Psoas muscle (tissue), 8 donors: ENCODE data around the gene SUPT4H1. TPM values are rescaled to one million over a fixed set of nuclear protein-coding genes. Genes with fewer than 3 reads are reported as not detected.

Experiments used
- ATAC-seq, 4 donors: fragments of 200-7000 bp; cut with Tn5 transposase; one replicate each; pipeline ENCODE4 v1.9.1; 2020; ENCODE audit warnings: moderate library complexity in 3 of 4, mild to moderate bottlenecking in 2 of 4
- DNase-seq, 2 donors: peaks; one replicate each; pipeline ENCODE4 v3.0.0-alpha.2; 2020
- H3K27ac ChIP-seq: fragments of 200-600 bp; one replicate; pipeline ENCODE4 v1.8.0; 2022
- H3K27me3 ChIP-seq, 3 donors: fragments of 200-600 bp in 1 of 3; one replicate each; pipeline versions ENCODE4 v1.6.1 to v1.8.0; 2013 to 2022; ENCODE audit warnings: low read length in 2 of 3, mild to moderate bottlenecking in 2 of 3, moderate library complexity in 1 of 3; ENCODE audit not compliant: insufficient read depth in 3 of 3
- H3K36me3 ChIP-seq, 2 donors: fragments of 200-600 bp in 1 of 2; one replicate each; pipeline versions ENCODE4 v1.6.1 to v1.8.0; 2013 to 2022; ENCODE audit warnings: low read depth in 1 of 2, mild to moderate bottlenecking in 1 of 2, moderate library complexity in 1 of 2; ENCODE audit not compliant: insufficient read depth in 1 of 2
- H3K4me1 ChIP-seq: fragments of 200-600 bp; one replicate; pipeline ENCODE4 v1.8.0; 2022
- H3K4me3 ChIP-seq: fragments of 200-600 bp; one replicate; pipeline ENCODE4 v1.8.0; 2022; ENCODE audit warnings: mild to moderate bottlenecking
- H3K9me3 ChIP-seq: fragments of 200-600 bp; one replicate; pipeline ENCODE4 v1.8.0; 2022
- CTCF ChIP-seq: fragments of 200-600 bp; IDR thresholded peaks from one replicate; pipeline ENCODE4 v1.8.0; 2022; ENCODE audit warnings: antibody characterized with exemption
- WGBS, 3 donors: extraction: QIAGEN DNeasy Blood & Tissue Kit; methylation state at CpG; one replicate each; pipeline versions ENCODE4 v1.1.6 to v1.1.7; 2013; 5-methylcytosine and 5-hydroxymethylcytosine counted together
- intact Hi-C, 2 donors: fragments of 100-400 bp; cut with DNase I; formaldehyde crosslinking; loops; one replicate each; pipeline versions ENCODE4 v1.11.0 to v1.14.2; 2022
- polyA plus RNA-seq, 3 donors: library from polyadenylated mRNA; stranded (reverse); fragments of 200-250 nt; gene quantifications; one replicate each; pipeline ENCODE4 v1.2.3, GENCODE V29; 2013
- total RNA-seq, 4 donors: library from RNA; stranded (reverse); fragmentation: NEBNext Ultra II Directional in 2 of 4; extraction: Animal tissue kit (Norgen Biotek cat#: 25700) in 2 of 4; gene quantifications; one replicate each; pipeline versions ENCODE4 v1.2.1 to v1.2.4, GENCODE V29; 2021 to 2023
- donor health status: healthy with polysubstance abuse.
- donor health status: DM: no; HTN: no; CAD: no; lungs with moderate emphysema.
- donor health status: Bipolar disorder and iron deficiency.
- donor health status: healthy.
- donor health status: DM: yes; HTN: yes; CAD: no.
- donor health status: DM: no; HTN: no; CAD: no.
- donor health status: DM: no; HTN: no; CAD: no.
- donor health status: DM: yes; HTN: yes; CAD: no.

Gene SUPT4H1
- total and polyA plus RNA-seq, 7 donors = 52.1 to 86.8 (median 58.2) TPM

GRCh38 chr17:58315750-58316149 is 36.3 kb downstream of the SUPT4H1 start:
- intact Hi-C loops = loop anchor here in 1 of 2 donors (5.0 kb wide), 1 partner anchor 132 kb away; no protein-coding TSS in a partner anchor
- H3K27me3 ChIP-seq = no peaks in the 10 kb centered on the region
- 88 to 98% (median 92%) methylated on average over 4 of the region's 4 CpGs for WGBS, 3 donors
- DNase-seq (no peak), ATAC-seq (no peak)
- no peaks in the 10 kb centered on the region for H3K36me3 ChIP-seq
- H3K4me3 ChIP-seq = no peak overlapping the region
- no peaks in the 10 kb centered on the region for H3K9me3 ChIP-seq
- no peak for TF ChIP-seq CTCF
- H3K27ac ChIP-seq = no peak overlapping the region
- no peaks in the 10 kb centered on the region for H3K4me1 ChIP-seq

- ATAC-seq (no peak), DNase-seq (no peak)
- H3K4me3 ChIP-seq = no peak overlapping the region
- no peak overlapping the region for H3K27ac ChIP-seq
- H3K4me1 ChIP-seq = no peaks in the 10 kb centered on the region
- no peaks in the 10 kb centered on the region for H3K9me3 ChIP-seq
- WGBS, 3 donors = 90 to 93% (median 92%) methylated on average over 6 of the region's 6 CpGs
- H3K36me3 ChIP-seq = no peaks in the 10 kb centered on the region
- TF ChIP-seq CTCF = no peak
- no peaks in the 10 kb centered on the region for H3K27me3 ChIP-seq
- intact Hi-C loops = loop anchor here in 1 of 2 donors (5.0 kb wide), 1 partner anchor 132 kb away; no protein-coding TSS in a partner anchor
These were observed 36.7 kb downstream of the SUPT4H1 start for GRCh38 chr17:58315281-58315711.

GRCh38 chr17:58314706-58315015 is 37.3 kb downstream of the SUPT4H1 start:
- ATAC-seq = no peak
- H3K27me3 ChIP-seq = no peaks in the 10 kb centered on the region
- 79 to 89% (median 82%) methylated on average over 6 of the region's 6 CpGs for WGBS, 3 donors
- no peak overlapping the region for H3K27ac ChIP-seq
- no peak for TF ChIP-seq CTCF
- no peak overlapping the region for H3K4me3 ChIP-seq
- intact Hi-C loops = loop anchor here in 1 of 2 donors (5.0 kb wide), 1 partner anchor 133 kb away; no protein-coding TSS in a partner anchor
- H3K9me3 ChIP-seq = no peaks in the 10 kb centered on the region
- no peak for DNase-seq
- H3K36me3 ChIP-seq = no peaks in the 10 kb centered on the region
- H3K4me1 ChIP-seq = no peaks in the 10 kb centered on the region

- Histone ChIP-seq H3K27me3 (no peaks in the 10 kb centered on the region), H3K4me3 (no peak overlapping the region), H3K36me3 (no peaks in the 10 kb centered on the region), H3K27ac (no peak overlapping the region), H3K4me1 (no peaks in the 10 kb centered on the region), H3K9me3 (no peaks in the 10 kb centered on the region)
- no peak for TF ChIP-seq CTCF
- WGBS, 3 donors = 61 to 67% (median 66%) methylated on average over 7 of the region's 7 CpGs
- intact Hi-C loops = no loop called here
- ATAC-seq (no peak), DNase-seq (no peak)
These were observed 37.9 kb downstream of the SUPT4H1 start for GRCh38 chr17:58313815-58314705.
